GM12865 (cell line): ENCODE results near the gene CRIM1.

Source experiments
- DNase-seq: peaks from one replicate; pipeline ENCODE4 v3.0.0; 2010; ENCODE audit warnings: low read depth
- H3K4me3 ChIP-seq: 2 replicates; pipeline ENCODE4 v1.5.1; 2011; ENCODE audit warnings: mild to moderate bottlenecking, low read depth, low read length, control low read depth
- TF ChIP-seq, protein P1 (sequence below): IDR thresholded peaks from 2 replicates; pipeline ENCODE4 v1.5.1; 2011; ENCODE audit warnings: low read length, control low read depth, low read depth, inconsistent platforms; ENCODE audit not compliant: insufficient read depth; ENCODE audit errors: missing control alignments

Gene CRIM1

GRCh38 chr2:36379710-36380448 lies 24.3 kb downstream of the CRIM1 start:
- TF ChIP-seq, protein P1, sequence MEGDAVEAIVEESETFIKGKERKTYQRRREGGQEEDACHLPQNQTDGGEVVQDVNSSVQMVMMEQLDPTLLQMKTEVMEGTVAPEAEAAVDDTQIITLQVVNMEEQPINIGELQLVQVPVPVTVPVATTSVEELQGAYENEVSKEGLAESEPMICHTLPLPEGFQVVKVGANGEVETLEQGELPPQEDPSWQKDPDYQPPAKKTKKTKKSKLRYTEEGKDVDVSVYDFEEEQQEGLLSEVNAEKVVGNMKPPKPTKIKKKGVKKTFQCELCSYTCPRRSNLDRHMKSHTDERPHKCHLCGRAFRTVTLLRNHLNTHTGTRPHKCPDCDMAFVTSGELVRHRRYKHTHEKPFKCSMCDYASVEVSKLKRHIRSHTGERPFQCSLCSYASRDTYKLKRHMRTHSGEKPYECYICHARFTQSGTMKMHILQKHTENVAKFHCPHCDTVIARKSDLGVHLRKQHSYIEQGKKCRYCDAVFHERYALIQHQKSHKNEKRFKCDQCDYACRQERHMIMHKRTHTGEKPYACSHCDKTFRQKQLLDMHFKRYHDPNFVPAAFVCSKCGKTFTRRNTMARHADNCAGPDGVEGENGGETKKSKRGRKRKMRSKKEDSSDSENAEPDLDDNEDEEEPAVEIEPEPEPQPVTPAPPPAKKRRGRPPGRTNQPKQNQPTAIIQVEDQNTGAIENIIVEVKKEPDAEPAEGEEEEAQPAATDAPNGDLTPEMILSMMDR, result no peak
- DNase-seq, result no peak
- no peak overlapping the region for H3K4me3 ChIP-seq

DNA sequence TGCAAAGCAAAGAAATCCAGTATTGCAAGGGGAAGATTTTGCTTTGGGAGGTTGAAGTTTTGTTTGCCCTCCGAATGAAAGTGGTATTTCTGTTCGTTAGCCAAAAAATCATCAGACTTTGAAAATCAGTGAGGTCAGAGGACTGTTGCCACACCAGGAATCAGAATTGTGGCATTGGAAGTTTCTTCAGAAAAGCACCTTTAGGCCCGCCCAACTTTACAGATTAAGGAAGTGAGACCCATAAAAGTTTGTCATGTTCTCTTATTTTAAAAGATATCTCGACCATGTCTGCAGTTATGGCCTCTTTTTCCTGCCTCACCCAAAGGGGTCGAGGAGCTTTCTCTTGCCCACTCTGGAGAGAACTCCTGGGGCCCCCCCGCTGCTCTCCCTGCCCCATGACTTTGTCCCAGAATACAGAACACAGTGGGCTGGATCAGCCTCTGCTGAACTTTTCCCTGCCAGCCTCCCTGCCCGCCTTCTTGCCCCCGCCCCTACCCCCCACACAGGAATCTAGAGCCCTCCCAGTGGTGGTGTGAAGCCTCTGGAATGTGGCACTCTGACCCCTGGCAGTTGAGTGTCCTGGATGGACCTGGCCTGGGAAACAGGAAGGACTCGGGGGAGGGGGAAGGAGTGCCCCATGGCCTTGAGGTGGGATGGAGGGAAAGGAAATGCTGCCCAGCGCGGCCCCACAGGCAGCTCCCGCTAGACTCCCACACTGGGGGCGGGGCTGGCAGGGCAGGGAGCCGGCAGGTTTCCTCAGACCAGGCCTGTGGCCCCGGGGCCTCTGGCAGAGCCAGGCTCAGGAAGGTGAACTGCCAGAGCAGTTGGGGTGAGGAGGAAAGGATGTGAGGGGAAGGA lies 25.3 kb downstream of the CRIM1 start:
- no peak overlapping the region for H3K4me3 ChIP-seq
- TF ChIP-seq, protein P1, result no peak
- no peak for DNase-seq

DNA sequence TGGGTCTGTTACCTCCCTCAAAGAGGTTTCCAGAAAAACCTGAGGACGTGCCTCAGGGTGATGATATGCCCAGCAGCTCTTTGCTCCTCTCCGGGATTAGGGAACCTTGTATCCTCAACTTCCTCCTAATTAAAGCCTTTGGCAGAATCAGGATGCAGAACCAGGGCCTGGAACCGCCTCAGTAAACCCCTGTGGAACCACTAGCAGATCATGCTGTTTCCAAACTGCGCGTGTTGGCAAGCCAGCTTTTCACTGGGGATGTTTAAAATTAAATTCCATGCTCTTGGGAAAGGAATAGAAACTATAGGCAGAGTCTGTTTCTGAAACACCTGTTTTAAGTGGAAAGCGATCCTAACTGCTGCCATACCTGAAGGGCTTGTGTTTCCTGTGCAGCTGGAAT lies 26.4 kb downstream of the CRIM1 start:
- TF ChIP-seq, protein P1, result no peak
- no peak overlapping the region for H3K4me3 ChIP-seq
- no peak for DNase-seq

- no peak overlapping the region for H3K4me3 ChIP-seq
- TF ChIP-seq, protein P1, result no peak
- DNase-seq, result no peak
Observed at GRCh38 chr2:36382472-36382871, 26.9 kb downstream of the CRIM1 start.

DNA sequence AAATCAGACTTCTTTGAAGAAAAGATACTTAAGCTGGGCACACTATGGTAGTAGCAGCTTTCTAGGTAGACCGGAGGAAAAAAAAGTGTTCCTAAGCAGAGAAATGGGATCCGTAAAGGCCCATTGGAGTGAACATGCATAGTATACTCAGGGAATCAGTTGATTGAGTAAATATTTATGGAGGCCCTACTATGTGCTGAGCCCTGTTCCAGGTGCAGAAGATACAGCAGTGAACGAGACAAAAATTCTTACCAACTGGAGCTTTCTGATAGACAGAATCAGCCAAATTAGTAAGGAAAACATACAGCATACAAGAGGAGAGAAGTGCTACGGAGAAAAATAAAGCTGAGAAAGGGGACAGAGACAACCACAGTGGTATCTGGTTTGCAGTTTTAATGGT lies 28.1 kb downstream of the CRIM1 start:
- TF ChIP-seq, protein P1, result no peak

DNA sequence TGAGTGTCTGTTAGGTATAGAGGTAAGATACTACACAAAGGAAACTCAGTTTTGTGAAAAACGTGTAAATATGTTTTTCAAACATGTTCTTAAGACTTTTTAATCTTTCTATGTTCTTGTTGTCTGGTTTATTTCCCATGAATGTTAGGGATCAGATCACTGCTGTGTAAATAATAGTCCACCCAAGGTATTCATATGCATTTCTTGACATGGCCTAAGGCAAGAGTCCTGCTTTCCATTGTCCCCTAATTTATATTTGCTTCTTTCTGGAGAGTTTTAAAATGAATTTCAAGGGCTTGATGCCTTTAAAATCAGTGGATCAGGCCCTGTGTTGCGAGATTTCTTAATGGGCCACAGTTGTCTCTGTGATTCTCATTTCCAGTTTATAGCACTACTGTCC lies 28.9 kb downstream of the CRIM1 start:
- TF ChIP-seq, protein P1, result no peak
- no peak overlapping the region for H3K4me3 ChIP-seq
- no peak for DNase-seq

More for the DNA sequence above, 28.1 kb downstream of the CRIM1 start:
- H3K4me3 ChIP-seq, result no peak overlapping the region
- no peak for DNase-seq
